LNCAP (cell line): Measurements from ENCODE around the gene NUBP2.

Experiments used
- CTCF ChIP-seq: fragments of 450-650 bp; IDR thresholded peaks from 2 replicates; pipeline ENCODE4 v1.5.1; 2017; ENCODE audit warnings: mild to moderate bottlenecking

The NUBP2 gene

GRCh38 chr16:1832838-1833454 lies 50.2 kb downstream of the NUBP2 start:
- TF ChIP-seq CTCF, result no peak

GRCh38 chr16:1834096-1834495 lies 51.3 kb downstream of the NUBP2 start:
- TF ChIP-seq CTCF, result no peak
